Eye (tissue), 1 donor: ENCODE results near the gene TRIML1.
"Not testable (repeated sequence)": the region's sequence is repeated elsewhere in the genome, so short reads cannot be mapped to it uniquely, and the experiment has no call there.

Experiments
- DNase-seq: peaks from one replicate; pipeline ENCODE4 v3.0.0-alpha.2; 2015

TRIML1 gene

GRCh38 chr4:188154668-188155405 is 15.6 kb downstream of the TRIML1 start:
- no peak for DNase-seq

- no peak for DNase-seq
Measured at GRCh38 chr4:188158336-188158735, 19.1 kb downstream of the TRIML1 start.

- DNase-seq, result not testable (repeated sequence)
Measured at GRCh38 chr4:188159513-188160226, 20.4 kb downstream of the TRIML1 start.

- no peak for DNase-seq
Measured at GRCh38 chr4:188160406-188160805, 21.2 kb downstream of the TRIML1 start.

GRCh38 chr4:188161167-188161566 is 21.9 kb downstream of the TRIML1 start:
- DNase-seq, result no peak

- no peak for DNase-seq
Measured at GRCh38 chr4:188162698-188163097, 23.5 kb downstream of the TRIML1 start.

GRCh38 chr4:188168726-188169373 is 29.6 kb downstream of the TRIML1 start:
- peak; percentile 71 for DNase-seq

- DNase-seq, result no peak
Measured at GRCh38 chr4:188171551-188171950, 32.3 kb downstream of the TRIML1 start.

- DNase-seq, result no peak
Measured at GRCh38 chr4:188175288-188175687, 36.0 kb downstream of the TRIML1 start.

GRCh38 chr4:188177997-188178675 is 38.9 kb downstream of the TRIML1 start:
- DNase-seq, result no peak

- no peak for DNase-seq
Measured at GRCh38 chr4:188178806-188179205, 39.6 kb downstream of the TRIML1 start.

- DNase-seq, result no peak
Measured at GRCh38 chr4:188187106-188187505, 47.9 kb downstream of the TRIML1 start.

- DNase-seq, result no peak
Measured at GRCh38 chr4:188190461-188190860, 51.2 kb downstream of the TRIML1 start.

GRCh38 chr4:188194421-188194820 is 55.2 kb downstream of the TRIML1 start:
- DNase-seq, result no peak

GRCh38 chr4:188195389-188195985 is 56.2 kb downstream of the TRIML1 start:
- DNase-seq, result peak; percentile 10

- DNase-seq, result peak; percentile 38
Measured at GRCh38 chr4:188196134-188196735, 57.0 kb downstream of the TRIML1 start.
